K562 (cell line): ENCODE results near the gene CCT7.

Experiments used
- CEBPG ChIP-seq, 3 experiments: fragments of 200-800 bp in 1 of 3; sonication (Bioruptor generic) in 1 of 3; sonication (generic) in 1 of 3; formaldehyde crosslinking in 1 of 3; IDR thresholded peaks in 2 of 3; conservative IDR thresholded peaks in 1 of 3; 2 replicates each; pipeline versions ENCODE4 v1.6.1 to v1.8.0; 2016 to 2022; ENCODE audit warnings: missing compliant biosample characterization in 2 of 3, missing genetic modification characterization in 2 of 3, mild to moderate bottlenecking in 1 of 3, missing genetic modification reagents in 1 of 3
- E2F1 ChIP-seq: sonication (generic); formaldehyde crosslinking; IDR thresholded peaks from 2 replicates; pipeline ENCODE4 v1.8.1; 2023; ENCODE audit warnings: mild to moderate bottlenecking, missing genetic modification reagents, moderate library complexity
- EHMT2 ChIP-seq: fragments of 450-650 bp; IDR thresholded peaks from 2 replicates; pipeline ENCODE4 v1.6.1; 2018; ENCODE audit warnings: antibody characterized with exemption
- FOXP1 ChIP-seq: sonication (generic); formaldehyde crosslinking; IDR thresholded peaks from 2 replicates; pipeline ENCODE4 v1.8.0; 2022; ENCODE audit warnings: mild to moderate bottlenecking, missing genetic modification reagents
- HDGF ChIP-seq: fragments of 450-650 bp; IDR thresholded peaks from 2 replicates; pipeline ENCODE4 v1.6.1; 2016
- NR1H2 ChIP-seq: sonication (generic); formaldehyde crosslinking; IDR thresholded peaks from 2 replicates; pipeline ENCODE4 v1.4.0; 2020; ENCODE audit warnings: mild to moderate bottlenecking, missing genetic modification reagents
- SIX5 ChIP-seq, 2 experiments: IDR thresholded peaks; 2 replicates each; pipeline ENCODE4 v1.6.1; 2011; ENCODE audit warnings: low read length in 2 of 2, borderline replicate concordance in 1 of 2, low read depth in 1 of 2, mild to moderate bottlenecking in 1 of 2, moderate library complexity in 1 of 2; ENCODE audit not compliant: insufficient read depth in 1 of 2
- SMC3 ChIP-seq: conservative IDR thresholded peaks from 2 replicates; pipeline ENCODE4 v1.6.1; 2011; ENCODE audit warnings: low read depth, low read length, improper control_type of control experiment; ENCODE audit not compliant: insufficient read depth

DNA sequence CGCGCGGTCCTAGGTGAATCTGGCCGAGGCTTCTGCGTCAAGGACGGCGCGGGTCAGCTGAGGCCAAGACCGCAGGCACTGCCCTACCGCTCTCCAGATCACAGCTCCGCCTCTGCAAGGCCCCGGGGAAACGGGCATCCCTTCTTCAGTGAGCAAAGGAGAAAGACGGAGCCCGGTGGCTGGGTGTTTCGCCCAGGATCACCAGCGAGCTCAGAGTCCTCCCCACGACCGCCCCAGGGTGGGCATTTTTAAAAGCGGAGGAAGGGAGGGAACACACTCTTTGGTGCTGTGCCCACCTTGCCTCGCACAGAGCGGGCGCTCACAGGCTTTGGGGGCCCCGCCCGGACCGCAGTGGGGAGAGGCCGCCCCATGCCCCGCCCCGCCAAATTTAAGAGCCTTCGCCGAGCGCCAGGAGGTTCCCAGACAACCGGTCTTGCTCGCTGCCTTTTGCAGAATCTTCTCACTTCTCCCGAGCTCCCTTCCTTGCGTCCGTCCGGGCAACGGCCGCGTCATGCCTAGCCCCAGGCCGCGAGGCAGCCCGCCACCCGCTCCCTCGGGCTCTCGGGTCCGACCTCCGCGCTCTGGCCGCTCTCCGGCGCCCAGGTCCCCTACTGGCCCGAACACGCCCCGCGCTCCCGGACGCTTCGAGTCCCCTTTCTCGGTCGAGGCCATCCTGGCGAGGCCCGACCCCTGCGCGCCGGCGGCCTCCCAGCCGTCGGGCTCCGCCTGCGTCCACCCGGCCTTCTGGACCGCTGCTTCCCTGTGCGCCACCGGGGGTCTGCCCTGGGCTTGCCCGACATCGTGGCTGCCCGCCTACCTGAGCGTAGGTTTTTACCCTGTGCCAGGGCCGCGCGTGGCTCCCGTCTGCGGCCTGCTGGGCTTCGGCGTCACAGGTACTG lies 31.7 kb upstream of the CCT7 start, which contains the start of gene NOTO:
- TF ChIP-seq SIX5 (IDR thresholded peaks at IDR 0.05; ENCODE audit: borderline replicate concordance in 1 of 2, insufficient read depth in 1 of 2, low read depth in 1 of 2, low read length in 2 of 2) (no peak), NR1H2 (CRISPR knock-in tag) (no peak), E2F1 (CRISPR knock-in tag) (no peak), EHMT2 (no peak), HDGF (no peak), SMC3 (no peak), FOXP1 (CRISPR knock-in tag) (no peak), CEBPG (CRISPR knock-in tag; IDR thresholded peaks at IDR 0.05) (no peak), CEBPG (tag; conservative IDR thresholded peaks at IDR 0.05 in 1 of 2, IDR thresholded peaks at IDR 0.05 in 1 of 2) (no peak)
